ENCODE measurements around the gene SRP68.

GRCh38 chr17:76000755-76001521, 71.4 kb downstream of the SRP68 start, which contains the start of gene CDK3:
- TF ChIP-seq SIN3A (IDR thresholded peaks at IDR 0.05; ENCODE audit: borderline replicate concordance, insufficient read depth, low read length) = no peak
- TF ChIP-seq REST (IDR thresholded peaks at IDR 0.05; ENCODE audit: insufficient read depth in 1 of 2, low read depth in 2 of 2, low read length in 2 of 2) = no peak
- no peak for TF ChIP-seq TAF1 (IDR thresholded peaks at IDR 0.05; ENCODE audit: borderline replicate concordance, insufficient read depth, low read length)
- no peak for TF ChIP-seq POLR2AphosphoS5 (IDR thresholded peaks at IDR 0.05; ENCODE audit: low read depth, low read length)
- TF ChIP-seq FOXP2 (optimal IDR thresholded peaks at IDR 0.05; ENCODE audit: borderline replicate concordance, extremely low read depth, extremely low read length, insufficient read depth) = no peak
